Measurements from ENCODE around the gene ACTRT1. TPM values are rescaled to one million over a fixed set of nuclear protein-coding genes. Genes with fewer than 3 reads are reported as not detected.

Gene ACTRT1
- not detected for total RNA-seq

DNA sequence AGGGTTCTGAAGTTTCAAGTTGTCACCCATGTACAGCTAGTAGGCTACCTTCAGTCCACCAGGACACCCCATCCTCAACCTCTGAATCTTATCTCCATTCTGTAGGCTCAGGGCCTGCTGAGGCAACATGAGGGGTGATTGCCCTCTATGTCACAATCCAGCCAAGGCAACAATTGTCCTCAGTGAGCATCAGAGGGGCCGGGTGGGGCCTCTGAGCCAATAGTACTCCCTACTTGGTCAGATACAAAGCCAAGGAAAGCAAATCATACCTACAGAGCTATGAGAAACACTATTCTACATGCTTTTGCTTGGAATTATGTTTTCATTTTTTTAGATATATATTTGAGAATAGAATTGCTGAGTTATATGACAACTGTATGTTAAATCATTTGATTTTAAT lies at the start of gene ACTRT1:
Gene ACTRT1, minus strand, starts transcription at position 101 of the 400 bp plus-strand sequence. CDS start 197 bp downstream, outside the sequence.
- H3K27me3 ChIP-seq = no peaks in the 10 kb centered on the region
- no peaks in the 10 kb centered on the region for H3K9me3 ChIP-seq
- intact Hi-C loops (cut with DNase I; ENCODE audit: low total_unique reads) = no loop called here
- TF ChIP-seq POLR2A (IDR thresholded peaks at IDR 0.05) = no peak
- TF ChIP-seq, protein P1, sequence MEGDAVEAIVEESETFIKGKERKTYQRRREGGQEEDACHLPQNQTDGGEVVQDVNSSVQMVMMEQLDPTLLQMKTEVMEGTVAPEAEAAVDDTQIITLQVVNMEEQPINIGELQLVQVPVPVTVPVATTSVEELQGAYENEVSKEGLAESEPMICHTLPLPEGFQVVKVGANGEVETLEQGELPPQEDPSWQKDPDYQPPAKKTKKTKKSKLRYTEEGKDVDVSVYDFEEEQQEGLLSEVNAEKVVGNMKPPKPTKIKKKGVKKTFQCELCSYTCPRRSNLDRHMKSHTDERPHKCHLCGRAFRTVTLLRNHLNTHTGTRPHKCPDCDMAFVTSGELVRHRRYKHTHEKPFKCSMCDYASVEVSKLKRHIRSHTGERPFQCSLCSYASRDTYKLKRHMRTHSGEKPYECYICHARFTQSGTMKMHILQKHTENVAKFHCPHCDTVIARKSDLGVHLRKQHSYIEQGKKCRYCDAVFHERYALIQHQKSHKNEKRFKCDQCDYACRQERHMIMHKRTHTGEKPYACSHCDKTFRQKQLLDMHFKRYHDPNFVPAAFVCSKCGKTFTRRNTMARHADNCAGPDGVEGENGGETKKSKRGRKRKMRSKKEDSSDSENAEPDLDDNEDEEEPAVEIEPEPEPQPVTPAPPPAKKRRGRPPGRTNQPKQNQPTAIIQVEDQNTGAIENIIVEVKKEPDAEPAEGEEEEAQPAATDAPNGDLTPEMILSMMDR (IDR thresholded peaks at IDR 0.05) = no peak
- DNase-seq = no peak
- H3K27ac ChIP-seq = no peak within 1 kb of the TSS
- H3K4me1 ChIP-seq = no peaks in the 10 kb centered on the region
- no peak within 1 kb of the TSS for H3K4me3 ChIP-seq
- H3K36me3 ChIP-seq = no peaks in the 10 kb centered on the region

DNA sequence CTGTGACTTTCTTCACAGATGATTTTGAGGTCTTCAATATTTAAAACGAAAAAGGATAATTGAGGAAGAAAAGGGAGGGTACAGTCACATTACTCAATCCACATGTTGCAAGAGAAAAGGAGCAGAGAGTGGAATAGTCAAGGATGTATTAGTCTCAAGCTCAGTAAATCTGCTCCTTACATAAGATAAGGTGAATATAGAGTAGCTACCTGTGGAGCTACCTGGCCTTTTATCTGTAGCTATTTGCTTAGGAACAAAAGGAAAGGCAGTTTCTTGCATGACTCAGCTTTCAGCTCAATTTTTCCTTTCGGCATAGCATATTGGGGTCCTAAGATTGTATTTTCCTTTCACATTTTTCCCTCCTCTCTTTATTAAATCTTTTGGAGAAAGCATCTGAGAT lies 26.3 kb upstream of the ACTRT1 start:
- intact Hi-C loops (cut with DNase I; ENCODE audit: low total_unique reads) = no loop called here
- TF ChIP-seq POLR2A (IDR thresholded peaks at IDR 0.05) = no peak
- TF ChIP-seq, protein P1 (IDR thresholded peaks at IDR 0.05) = no peak

DNA sequence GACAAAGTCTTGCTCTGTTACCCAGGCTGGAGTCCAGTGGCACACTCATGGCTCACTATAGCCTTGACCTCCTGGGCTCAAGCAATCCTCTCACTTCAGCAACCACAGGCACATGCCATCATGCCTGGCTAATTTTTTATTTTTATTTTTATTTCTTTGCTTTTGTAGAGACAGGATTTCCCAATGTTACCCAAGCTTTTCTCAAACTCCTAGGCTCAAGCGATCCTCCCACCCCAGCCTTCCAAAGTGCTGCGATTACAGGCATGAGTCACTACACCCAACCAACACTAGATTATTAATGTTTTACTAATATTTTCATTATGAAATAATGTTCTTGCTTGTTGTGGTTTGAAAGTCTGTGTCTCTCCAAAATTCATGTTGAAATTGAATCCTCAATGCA lies 5.2 kb upstream of the ACTRT1 start:
- intact Hi-C loops (cut with DNase I; ENCODE audit: low total_unique reads) = no loop called here
- TF ChIP-seq, protein P1 (IDR thresholded peaks at IDR 0.05) = no peak
- TF ChIP-seq POLR2A (IDR thresholded peaks at IDR 0.05) = no peak
- no peaks in the 10 kb centered on the region for H3K27me3 ChIP-seq
- H3K4me3 ChIP-seq = no peak overlapping the region
- DNase-seq = no peak
- no peak overlapping the region for H3K27ac ChIP-seq
- no peaks in the 10 kb centered on the region for H3K4me1 ChIP-seq
- no peaks in the 10 kb centered on the region for H3K9me3 ChIP-seq
- no peaks in the 10 kb centered on the region for H3K36me3 ChIP-seq

More for the DNA sequence above, 26.3 kb upstream of the ACTRT1 start:
- no peak for DNase-seq
- no peaks in the 10 kb centered on the region for H3K36me3 ChIP-seq
- H3K4me1 ChIP-seq = no peaks in the 10 kb centered on the region
- H3K27ac ChIP-seq = no peak overlapping the region
- H3K27me3 ChIP-seq = peaks cover 0 to 4% of the 10 kb centered on the region in 2 donors
- no peak overlapping the region for H3K4me3 ChIP-seq
- no peaks in the 10 kb centered on the region for H3K9me3 ChIP-seq

DNA sequence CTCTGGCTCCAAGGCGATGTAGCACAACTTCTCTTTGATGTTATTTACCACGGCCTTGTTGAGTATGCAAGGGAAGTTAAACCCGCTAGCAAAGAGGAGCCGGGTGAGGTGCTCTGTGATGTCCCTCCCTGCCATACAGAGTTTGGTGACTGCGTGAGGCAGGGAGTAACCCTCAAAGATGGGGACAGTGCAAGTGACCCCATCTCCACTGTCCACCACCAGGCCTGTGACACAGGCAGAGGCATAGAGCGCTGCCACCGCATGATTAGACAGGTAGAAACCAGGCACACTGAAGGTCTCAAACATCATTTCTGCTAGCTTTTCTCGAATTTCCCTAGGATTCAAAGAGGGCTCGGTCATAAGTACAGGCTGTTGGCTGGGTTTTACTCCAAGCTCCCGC lies 677 bp downstream of the ACTRT1 start:
- H3K27me3 ChIP-seq = no peaks in the 10 kb centered on the region
- H3K4me3 ChIP-seq = no peak overlapping the region
- no peak for TF ChIP-seq POLR2A (IDR thresholded peaks at IDR 0.05)
- TF ChIP-seq, protein P1 (IDR thresholded peaks at IDR 0.05) = no peak
- no peaks in the 10 kb centered on the region for H3K4me1 ChIP-seq
- no peak for DNase-seq
- intact Hi-C loops (cut with DNase I; ENCODE audit: low total_unique reads) = no loop called here
- no peaks in the 10 kb centered on the region for H3K9me3 ChIP-seq
- no peak overlapping the region for H3K27ac ChIP-seq
- no peaks in the 10 kb centered on the region for H3K36me3 ChIP-seq

DNA sequence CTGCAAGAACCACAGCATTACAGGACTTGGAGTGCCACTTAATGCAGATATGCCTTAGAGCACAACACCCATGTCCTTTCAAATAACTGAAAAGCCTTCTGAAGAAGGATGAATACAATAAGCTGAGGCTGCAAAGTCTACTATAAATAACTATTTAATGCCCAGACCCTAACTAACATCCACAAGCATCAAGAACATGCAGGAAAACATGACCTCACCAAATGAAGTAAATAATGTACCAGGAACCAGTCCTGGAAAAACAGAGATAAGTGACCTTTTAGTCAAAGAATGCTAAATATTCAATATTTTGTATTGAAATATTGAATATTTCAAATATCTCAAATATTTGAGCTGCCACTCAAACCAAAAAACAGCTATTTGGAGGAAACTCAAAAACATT lies 16.9 kb downstream of the ACTRT1 start:
- no peak overlapping the region for H3K4me3 ChIP-seq
- no peak overlapping the region for H3K27ac ChIP-seq
- H3K36me3 ChIP-seq = no peaks in the 10 kb centered on the region
- no peak for DNase-seq
- TF ChIP-seq POLR2A (IDR thresholded peaks at IDR 0.05) = no peak
- TF ChIP-seq, protein P1 (IDR thresholded peaks at IDR 0.05) = no peak
- no peaks in the 10 kb centered on the region for H3K4me1 ChIP-seq
- H3K9me3 ChIP-seq = no peaks in the 10 kb centered on the region
- H3K27me3 ChIP-seq = no peaks in the 10 kb centered on the region
- intact Hi-C loops (cut with DNase I; ENCODE audit: low total_unique reads) = no loop called here

Measured in uterus (tissue), 4 donors.